Cerebellar nuclear complex (tissue), 1 donor: ENCODE data around the gene SLX4IP.

Source experiments
- DNase-seq, 2 experiments: peaks; one replicate each; lab custom pipeline; 2025; lab: John Stamatoyannopoulos, UW

SLX4IP gene

DNA sequence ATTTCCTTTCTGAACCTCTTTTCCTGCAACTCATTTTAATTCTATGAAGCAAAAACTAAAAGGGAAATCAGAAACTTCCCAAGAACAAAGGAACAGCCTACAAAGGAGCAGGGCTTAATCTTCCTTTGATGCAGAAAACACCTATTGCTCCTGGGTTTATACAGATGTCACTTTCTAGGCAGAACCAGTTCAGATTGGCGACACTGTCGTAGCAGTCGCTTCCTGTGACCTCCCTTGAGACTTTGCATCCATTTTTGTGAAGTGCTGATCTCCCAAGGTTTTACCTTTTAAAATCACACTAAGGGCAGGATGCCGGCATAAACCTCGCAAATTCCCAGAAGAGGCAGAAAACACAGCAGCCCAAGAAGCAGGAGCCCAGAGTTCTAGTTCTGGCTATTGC lies 198.6 kb downstream of the SLX4IP start:
- no peak for DNase-seq

DNA sequence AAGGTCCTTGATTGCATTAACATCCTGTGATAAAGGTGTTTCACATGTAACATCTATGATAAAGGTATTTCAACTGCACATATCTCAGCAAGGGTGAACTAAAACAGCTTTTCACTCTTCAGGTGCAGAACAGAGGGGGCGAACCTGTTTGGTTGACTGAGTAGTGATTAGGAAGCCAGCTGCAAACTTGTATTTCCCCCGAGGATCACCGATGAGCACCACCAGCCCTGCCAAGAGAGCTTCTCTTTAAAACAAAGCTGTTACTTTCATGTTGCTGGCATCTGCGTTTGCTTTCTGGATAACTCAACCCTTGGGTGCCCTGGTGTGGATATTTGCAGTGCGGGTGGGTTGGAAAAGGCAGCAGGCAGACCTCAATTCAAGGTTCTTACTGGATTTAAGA lies 199.1 kb downstream of the SLX4IP start:
- no peak for DNase-seq

DNA sequence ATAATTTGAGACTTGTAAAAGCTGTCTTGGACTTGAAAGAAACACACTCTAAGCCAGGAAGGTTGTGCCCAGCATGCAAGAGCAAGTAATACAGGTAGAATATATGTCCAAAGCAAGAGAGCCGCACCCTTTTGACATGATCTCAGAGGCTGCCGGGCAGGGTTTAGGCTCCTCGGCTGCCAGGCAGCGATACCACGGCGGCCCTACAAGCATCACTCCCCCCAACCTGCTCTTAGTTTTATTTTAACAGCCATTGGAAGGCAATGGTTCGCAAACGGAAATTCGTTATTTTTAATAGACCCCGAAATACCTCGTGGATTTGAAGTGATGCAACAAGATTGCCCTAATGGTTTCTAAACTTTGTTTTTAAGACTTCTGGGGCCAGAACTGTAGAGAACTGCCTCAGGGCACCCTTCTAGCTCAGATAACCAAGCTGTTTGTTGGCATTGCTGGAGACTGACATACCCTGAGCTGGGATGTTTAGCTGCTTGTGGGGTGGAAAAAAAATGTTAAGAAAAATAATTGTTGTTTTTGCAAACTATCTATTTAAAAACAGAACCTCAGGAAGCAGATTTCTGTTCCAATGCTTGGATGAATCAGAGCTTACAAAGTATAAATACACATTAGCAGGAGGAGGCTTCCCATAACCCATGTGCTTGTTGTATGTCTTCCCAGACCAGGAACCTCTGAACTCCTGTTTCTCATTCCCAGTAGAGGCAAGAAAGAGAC lies 199.7 kb downstream of the SLX4IP start:
- no peak for DNase-seq

DNA sequence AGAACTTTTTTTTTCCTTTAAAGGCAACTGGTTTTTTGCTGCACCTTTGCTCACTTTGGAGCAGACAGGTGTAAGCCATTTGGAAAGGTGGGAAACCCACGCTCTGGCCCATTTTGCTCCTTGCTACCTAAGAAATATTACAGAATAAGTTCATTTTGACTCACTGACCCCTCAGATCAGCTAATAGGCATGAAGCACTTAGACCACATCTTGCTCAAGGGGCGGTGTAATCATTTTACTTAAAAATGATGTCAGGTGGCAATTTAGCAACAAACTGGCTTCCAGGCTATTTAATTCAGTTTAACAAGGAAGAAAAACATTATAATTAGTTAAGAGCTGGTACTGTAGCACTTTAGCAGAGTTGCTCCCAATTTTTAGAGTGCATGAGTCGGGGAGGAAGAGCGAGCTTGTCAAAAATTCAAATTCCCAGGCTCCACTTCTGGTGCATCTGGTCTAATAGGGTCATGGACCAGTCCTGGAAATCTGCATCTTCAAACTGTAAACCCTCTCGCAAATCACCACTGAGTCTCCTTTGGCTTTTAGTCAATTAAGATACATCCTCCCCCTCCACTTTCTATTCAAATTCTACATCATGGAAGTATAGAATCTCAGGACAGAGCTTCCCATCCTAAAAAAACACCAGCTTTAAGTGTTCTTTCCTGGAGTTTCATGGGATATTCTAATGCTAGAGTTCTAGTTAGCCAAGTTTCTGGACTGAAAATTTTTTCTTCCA lies 200.5 kb downstream of the SLX4IP start:
- no peak for DNase-seq

DNA sequence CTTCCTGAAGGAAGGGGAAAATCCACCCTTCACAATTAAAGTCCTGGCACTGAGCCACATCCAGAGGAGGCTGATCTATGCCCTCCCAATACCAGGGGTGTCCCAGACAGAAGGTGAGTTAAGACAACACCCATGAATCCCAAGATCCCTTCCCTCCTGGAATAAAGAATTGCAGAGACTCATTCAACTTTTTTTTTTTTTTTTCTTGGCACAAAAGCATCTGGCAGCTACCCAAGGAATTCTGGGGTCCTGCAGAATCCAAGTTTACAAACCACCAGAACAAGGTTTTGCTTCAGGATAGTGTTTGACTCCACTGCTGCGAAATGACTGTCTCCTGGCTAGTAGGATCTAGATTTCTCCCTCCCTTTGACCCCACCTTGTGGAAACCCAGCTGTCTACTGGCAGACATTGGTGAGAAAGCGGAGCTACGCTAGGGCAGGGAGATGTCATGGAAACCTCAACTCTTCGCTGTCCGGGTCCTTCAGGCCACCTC lies 201.3 kb downstream of the SLX4IP start:
- no peak for DNase-seq

DNA sequence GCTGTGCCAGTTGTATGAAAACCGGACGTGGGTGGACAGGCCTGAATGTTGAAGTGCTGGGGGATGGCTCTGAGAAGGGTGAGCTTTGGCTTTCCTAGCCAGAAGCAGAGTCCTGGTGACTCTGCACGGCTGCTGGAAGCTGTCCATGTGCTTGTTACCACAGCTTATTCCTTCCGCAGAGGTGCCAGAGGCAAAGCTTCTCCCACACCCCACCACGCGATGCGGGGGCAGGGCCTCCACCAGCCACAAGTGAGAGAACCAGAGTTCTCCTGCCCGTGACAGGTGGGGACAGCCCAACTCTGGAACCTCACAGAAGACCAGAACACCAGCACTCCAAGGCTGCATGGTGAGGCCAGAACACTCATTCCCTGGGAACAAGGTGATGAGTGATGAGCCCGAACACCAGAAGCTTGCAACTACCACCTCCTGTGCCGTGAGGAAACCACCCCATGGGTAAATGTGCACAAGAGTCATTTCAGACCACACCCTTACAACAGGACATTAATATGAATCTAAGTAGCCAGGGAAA lies 202.0 kb downstream of the SLX4IP start:
- no peak for DNase-seq

DNA sequence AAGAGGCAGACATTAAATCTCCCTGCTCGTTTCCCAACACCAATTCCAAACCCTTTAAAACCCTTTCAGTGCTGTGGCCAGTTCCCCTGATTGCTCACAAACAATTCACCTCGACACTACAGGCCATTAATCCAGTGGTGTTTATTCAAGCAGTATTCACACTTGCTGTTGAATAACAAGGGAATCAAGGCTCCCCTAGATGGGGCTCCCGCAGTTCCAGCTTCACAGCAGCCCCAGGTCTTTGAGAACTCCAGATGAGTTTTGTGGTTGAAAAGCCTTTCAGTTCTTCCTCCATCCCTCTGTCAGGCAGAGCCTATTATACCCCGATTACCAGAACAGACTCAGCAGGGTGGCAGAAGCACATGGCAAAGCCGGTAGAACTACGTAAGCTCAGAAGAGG lies 202.5 kb downstream of the SLX4IP start:
- DNase-seq: no peak

DNA sequence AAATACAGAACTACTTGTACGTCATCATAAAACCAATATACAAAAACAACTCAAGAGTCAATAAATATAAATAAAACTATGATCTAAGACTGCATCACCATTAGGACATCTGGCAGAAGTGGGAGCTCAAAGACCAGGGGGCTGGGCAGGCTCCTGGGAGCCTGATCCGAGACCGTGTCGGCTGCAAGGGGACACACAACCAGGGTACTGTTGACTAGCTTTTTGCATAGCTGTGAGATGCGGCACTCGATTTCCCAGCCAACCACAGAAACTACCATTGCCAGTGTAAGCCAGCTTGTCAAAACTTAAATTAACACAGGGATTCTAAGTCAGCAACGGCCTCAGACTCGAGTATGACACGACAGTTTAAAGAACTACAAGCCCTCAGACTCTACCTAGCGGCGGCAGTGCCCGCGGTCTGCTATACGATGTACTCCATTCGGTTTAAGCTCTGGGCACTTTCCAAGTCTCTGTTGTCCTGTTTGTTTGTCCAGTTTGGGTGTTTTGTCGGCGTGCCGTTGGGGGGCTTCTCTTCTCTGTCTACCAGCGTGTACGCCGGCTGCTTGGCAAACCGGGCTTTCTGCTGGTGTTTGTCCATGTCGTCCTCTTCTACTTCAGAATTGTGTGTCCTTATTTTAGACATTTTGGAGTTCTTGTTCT lies 204.1 kb downstream of the SLX4IP start:
- DNase-seq: no peak

DNA sequence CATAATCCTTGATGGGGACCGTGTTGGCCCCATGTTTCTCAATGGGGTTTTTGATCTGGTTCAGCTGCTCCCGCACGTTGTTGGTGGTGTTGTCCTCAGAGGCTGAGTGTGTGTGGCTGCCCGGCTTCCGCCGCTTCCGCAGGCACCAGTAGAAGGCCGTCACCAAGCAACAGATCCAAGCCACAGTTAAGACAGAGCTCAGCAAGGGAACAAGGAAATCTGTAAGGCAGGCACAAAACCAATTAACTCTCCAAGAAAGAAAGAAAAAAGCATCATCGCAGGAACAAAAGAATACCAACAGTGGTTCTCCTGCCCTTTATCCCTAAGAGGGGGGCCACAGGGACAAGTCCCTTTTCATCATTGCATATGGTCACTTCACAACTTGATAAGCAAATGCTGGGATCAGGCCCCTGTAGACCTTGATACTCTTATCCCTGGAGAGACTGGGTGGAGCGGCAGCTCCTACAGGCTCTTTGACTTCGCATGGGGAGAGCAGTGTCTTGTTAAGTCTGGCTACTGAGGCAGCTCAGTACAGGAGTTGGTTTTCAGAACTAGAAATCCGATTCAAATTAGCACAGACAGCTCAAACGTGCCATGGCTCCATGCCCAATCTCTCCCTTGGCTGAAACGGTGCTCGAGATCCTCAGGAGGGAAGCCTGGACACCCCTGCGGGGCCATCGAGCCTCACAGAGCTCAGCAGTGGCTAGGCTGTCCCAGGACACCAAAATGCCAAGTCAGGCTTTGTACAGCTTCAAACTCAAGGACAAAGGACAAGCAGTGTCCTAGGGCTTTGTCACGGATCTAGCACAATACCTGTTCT lies 204.8 kb downstream of the SLX4IP start:
- no peak for DNase-seq

DNA sequence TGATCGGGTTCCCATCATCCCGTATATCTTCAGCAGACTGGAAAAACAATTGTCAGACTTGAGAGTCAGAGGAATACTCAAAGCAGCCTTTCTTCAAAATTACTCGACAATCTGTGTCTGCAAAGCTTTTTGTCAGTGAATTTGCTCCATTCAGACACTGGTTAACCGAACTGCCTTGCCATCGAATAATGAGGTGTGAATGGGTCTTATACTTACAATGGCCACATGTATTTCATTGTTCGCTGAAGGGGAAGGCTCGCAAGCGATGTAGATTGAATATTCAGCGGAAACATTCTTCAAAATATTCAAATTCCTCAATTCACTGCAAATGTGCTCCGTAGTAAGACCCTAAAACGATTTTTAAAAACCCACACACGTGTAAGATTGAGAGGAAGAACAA lies 205.8 kb downstream of the SLX4IP start:
- DNase-seq: no peak

DNA sequence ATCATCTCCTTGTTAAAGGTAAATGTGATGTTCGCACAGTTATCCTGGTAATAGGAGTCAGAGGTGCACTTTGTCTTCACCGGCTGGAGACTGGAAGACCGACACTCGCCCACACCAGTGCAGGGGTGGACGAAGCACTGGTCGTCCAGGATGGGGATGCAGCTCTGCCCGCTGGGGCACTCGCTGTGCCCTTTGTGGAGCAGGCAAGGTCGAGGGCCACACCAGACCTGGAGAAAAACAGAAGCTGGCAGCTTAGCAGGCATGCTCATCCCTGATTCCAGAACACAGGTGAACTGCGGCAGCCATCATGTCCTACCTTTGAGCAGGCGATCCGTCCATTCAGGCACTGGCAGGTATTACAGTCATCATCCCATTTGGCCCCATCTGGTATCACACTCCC lies 206.4 kb downstream of the SLX4IP start:
- no peak for DNase-seq

DNA sequence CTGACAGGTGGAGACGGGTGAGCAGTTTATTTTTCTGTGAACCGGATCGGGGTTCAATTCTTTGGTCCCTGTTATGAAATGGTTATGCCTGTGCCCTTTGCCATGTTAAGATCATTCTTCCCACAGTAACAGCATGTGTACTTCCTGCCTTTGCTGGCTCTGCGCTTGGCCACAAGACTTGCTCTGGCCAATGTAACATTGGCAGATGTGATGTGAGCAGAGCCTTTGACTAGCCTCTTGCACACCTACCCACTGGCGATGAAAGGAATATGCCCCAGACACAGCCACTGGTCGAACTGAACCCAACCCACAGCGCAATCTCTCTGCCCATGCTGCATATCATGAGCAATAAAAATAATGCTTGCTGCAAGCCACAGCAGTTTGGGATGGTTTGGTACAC lies 206.8 kb downstream of the SLX4IP start:
- DNase-seq: no peak

DNA sequence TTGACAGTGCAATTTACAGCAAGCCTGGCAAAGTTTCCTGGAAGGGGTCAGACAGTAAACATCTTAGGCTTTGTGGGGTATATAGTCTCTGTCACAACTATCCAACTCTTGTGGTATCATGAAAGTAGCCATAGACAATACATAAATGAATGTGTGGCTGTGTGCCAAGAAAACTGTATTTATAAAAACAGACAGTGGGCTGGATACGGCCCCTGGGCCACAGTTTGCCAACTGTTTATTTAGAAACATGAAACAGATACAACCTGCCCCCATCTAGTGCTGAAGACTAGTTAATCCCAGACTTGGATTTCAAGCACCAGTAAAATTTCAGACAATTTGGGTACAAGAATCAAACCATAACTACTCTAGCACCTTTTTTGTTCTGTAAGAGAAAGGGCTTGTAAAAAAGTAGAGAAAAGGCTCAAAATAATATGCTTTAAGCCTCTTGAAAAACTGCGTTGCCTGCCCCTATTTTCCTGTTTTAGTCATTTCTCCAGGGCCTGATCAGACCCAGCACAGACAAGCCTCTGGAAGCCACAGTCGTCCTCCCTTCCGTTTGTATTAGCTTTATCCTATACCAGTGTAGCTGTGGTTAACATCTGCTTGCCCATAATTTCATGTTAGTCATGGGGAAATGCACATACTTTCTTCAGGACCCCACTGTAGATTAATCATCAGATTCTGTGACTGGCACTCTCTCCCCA lies 207.9 kb downstream of the SLX4IP start:
- no peak for DNase-seq

DNA sequence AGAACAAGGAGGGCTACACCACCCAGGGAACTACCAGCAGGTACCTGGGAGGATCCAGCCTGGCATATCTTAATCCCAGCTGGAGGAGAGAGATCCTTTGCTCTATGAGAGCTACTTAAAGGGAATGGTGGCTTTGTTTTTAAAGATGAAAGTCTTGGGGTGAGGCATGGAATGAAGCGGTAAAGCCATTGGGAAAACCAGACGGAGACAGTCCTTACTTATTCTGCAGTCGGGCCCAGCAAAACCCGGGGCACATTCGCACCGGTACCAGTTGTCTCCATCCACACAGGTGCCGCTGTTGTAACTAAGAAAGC lies 208.4 kb downstream of the SLX4IP start:
- no peak for DNase-seq

DNA sequence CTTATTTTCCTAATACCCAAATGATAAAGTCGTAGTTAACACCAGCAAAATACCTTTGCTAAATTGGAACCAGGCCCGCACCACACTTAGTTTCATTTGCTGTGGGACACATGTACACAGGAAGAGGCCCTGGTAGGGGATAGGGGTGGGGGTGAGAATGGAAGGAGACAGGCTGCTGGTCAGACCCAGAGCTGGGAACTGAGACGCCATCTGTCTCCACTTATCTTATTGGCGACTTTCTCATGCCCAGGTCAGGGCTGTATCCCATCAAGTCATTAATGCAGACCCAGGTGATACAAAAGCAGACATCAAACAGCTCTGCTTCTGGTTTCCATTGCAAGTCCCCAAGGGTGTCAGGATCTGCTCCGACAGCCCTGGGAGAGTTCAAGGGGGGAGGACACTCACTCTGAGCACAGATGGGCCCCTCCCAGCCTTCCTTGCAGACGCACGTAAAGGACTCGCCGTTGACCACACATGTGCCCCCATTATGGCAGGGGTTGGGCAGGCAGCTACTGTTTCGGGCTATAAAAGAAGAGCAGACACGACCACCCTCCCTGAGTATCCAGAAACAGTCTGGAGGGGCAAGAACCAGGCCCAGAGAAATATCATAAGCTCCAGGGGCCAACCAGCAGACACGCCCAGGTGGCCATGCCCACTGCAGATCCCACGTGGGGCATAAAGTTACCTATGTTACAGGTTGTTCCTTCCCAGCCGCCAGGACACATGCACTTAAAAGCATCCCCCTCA lies 209.5 kb downstream of the SLX4IP start:
- DNase-seq: no peak

DNA sequence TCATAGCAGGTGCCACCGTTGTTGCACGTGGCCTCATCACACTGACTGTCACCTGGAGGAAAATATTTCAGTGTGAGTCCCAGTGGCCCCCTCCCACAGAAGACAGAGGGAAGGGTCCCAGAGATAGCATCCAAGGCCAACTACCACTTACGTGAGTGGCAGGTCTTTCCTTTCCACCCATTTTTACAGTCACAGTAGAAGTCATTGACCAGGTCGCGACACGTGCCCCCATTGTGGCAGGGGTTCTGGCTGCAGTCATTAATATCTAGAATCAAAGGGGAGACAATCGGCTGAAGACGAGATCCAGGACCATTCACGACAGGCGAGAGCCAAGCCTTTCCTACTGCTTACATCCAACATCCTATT lies 210.1 kb downstream of the SLX4IP start:
- DNase-seq: no peak

DNA sequence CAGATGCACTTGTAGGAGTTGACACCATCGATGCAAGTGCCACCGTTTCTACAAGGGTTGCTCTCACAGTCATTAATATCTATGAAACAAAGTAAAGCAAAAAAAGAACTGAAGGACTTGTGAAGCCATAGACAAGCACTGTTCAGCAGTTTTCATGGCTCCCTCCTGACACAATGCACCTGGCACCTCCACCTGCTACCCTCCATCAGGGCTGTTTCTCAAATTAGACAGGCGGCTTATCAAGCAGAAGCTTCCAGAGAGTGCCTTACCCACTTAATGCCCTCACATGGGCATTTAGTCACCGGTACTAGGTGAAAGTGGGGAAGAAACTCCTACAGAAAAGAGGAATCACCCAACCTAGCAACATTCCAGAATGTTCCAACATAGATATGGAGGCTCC lies 210.9 kb downstream of the SLX4IP start:
- no peak for DNase-seq

DNA sequence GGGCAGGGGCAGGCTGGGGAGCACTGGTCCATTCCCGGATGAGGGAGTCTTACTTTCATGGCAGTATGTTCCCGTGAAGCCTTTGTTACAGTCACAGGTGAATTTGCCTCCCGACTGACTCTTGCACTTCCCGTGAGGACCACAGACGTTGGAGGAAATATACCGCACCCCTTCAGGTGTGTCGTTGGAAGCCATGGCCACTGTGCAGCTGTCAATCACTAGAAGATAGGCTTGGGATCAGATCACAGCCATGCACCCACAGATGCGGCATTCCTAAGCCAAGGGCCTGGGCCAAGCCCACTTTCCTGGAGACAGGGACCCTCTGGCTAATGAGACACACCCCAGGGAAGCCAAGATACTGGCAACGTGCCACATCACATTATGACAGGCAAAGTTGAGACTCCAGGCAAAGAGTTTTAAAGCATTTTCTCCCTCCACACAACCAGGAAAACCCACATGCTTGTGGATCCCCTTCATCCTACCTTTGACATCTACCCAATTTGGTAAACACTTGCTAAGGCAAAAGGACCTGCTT lies 211.8 kb downstream of the SLX4IP start:
- no peak for DNase-seq

DNA sequence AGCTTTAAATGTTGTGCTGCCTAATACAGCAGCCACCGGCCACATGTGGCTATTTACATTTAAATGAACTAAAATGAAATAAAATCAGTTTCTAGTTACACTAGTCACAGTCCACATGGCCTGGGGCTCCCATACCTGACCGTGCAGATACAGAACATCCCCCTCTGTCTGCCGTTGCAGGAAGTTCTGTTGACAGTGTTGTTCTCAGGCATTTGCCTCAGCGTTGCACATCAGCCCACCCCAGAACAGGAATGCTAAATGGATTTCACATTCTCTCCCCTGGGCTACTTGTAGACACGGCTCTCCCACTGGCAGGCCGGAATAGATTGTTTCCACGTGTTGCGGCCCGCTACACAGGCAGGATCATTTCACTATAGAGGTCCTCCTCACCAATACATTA lies 212.4 kb downstream of the SLX4IP start:
- DNase-seq: no peak

DNA sequence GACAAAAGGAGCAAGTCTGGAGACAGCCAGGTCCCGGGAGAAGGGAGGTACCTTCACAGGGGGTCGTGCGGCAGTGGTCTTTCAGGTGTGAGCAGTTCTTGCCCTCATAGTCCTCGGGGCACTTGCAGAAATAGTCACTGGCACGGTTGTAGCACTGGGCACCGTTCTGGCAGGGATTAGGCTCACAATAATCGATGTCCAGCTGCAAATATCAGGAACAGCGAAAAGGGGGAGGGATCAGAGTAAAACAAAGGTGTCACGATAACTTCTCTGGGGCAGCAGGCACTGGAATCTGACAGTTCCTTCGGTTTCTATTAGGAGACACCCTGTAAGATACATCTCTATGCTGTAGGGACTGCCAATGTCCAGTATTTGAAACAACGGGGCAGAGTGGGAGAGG lies 212.8 kb downstream of the SLX4IP start:
- no peak for DNase-seq

DNA sequence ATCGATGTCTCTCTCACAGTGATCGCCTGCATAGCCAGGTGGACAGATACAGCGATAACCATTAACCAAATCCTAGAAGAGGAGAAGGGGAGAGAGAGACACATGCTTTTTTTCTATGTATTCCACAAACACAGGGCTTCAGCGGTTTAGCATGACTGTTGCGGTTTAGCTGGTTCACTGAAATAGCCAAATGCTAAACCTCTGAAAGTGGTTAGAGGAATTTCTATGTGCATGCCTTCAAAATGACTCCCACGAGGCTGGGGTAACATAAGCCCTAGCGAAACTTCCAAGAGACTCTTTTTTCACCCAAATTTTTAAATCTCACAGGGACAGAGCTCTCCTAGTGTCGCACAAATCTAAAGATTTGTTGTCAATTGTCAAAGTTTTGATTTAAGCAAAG lies 213.5 kb downstream of the SLX4IP start:
- no peak for DNase-seq
